ENCODE measurements around the gene TBR1. TPM values are rescaled to one million over a fixed set of nuclear protein-coding genes. Genes with fewer than 3 reads are reported as not detected.

Gene TBR1
- total and polyA plus RNA-seq, 10 of the 15 experiments (the other 5 are each of a cell fraction or from before 2014, with no cell fraction given): 0.01 TPM; not detected in 9

- ChIA-PET SMC1A (ENCODE audit: uncharacterized antibody, unreplicated experiment) (no interaction called here), POLR2A (no interaction called here), RAD21 (ENCODE audit: unreplicated experiment) (interaction anchor here (0.6 kb wide), 1 partner anchor 182 kb away, joined by 3 read pairs; no protein-coding TSS in a partner anchor), CTCF (interaction anchor here (0.6 kb wide), 1 partner anchor 133 kb away, joined by 3 read pairs; no protein-coding TSS in a partner anchor)
- H3K27ac ChIP-seq (ENCODE audit: control insufficient read depth, insufficient read depth): no peak overlapping the region
- no TSS peak for BruUV-seq (replicated peaks)
- DNase-seq (ENCODE audit: low read depth, low spot score) (no peak), FAIRE-seq (no peak), ATAC-seq (no peak)
- H3K4me3 ChIP-seq: no peak overlapping the region
- no peaks in the 10 kb centered on the region for H3K36me3 ChIP-seq (ENCODE audit: control insufficient read depth in 2 of 2, insufficient read depth in 2 of 2, low read length in 1 of 2)
- intact Hi-C loops (cut with micrococcal nuclease; ENCODE audit: unreplicated experiment): no loop called here
- no peak overlapping the region for H3K9ac ChIP-seq (ENCODE audit: control insufficient read depth, insufficient read depth, low read length)
- no peaks in the 10 kb centered on the region for H3K27me3 ChIP-seq (replicated peaks in 1 of 2; ENCODE audit: control insufficient read depth in 2 of 2, insufficient read depth in 2 of 2, low read length in 1 of 2)
- no peak overlapping the region for H2AFZ ChIP-seq (ENCODE audit: control insufficient read depth, low read depth, low read length)
- H4K20me1 ChIP-seq (ENCODE audit: control insufficient read depth, insufficient read depth): no peaks in the 10 kb centered on the region
- 63% methylated on average over 12 of the region's 12 CpGs for WGBS (ENCODE audit: insufficient coverage, insufficient replicate concordance, low lambda C conversion rate, missing lambda C conversion rate)
- H3K4me1 ChIP-seq (ENCODE audit: control insufficient read depth, insufficient read depth, low read length): no peaks in the 10 kb centered on the region
- TF ChIP-seq SIX5 (IDR thresholded peaks at IDR 0.05; ENCODE audit: low read depth, low read length, severe bottlenecking) (no peak), ELK1 (IDR thresholded peaks at IDR 0.05; ENCODE audit: low read depth, low read length) (no peak), POLR2A (IDR thresholded peaks at IDR 0.05; ENCODE audit: low read depth, low read length) (no peak), PKNOX1 (IDR thresholded peaks at IDR 0.05) (no peak), SIN3A (IDR thresholded peaks at IDR 0.05; ENCODE audit: low read depth, low read length) (no peak)
- TF ChIP-seq, protein P1, sequence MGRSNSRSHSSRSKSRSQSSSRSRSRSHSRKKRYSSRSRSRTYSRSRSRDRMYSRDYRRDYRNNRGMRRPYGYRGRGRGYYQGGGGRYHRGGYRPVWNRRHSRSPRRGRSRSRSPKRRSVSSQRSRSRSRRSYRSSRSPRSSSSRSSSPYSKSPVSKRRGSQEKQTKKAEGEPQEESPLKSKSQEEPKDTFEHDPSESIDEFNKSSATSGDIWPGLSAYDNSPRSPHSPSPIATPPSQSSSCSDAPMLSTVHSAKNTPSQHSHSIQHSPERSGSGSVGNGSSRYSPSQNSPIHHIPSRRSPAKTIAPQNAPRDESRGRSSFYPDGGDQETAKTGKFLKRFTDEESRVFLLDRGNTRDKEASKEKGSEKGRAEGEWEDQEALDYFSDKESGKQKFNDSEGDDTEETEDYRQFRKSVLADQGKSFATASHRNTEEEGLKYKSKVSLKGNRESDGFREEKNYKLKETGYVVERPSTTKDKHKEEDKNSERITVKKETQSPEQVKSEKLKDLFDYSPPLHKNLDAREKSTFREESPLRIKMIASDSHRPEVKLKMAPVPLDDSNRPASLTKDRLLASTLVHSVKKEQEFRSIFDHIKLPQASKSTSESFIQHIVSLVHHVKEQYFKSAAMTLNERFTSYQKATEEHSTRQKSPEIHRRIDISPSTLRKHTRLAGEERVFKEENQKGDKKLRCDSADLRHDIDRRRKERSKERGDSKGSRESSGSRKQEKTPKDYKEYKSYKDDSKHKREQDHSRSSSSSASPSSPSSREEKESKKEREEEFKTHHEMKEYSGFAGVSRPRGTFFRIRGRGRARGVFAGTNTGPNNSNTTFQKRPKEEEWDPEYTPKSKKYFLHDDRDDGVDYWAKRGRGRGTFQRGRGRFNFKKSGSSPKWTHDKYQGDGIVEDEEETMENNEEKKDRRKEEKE (IDR thresholded peaks at IDR 0.05): no peak
- no peaks in the 10 kb centered on the region for H3K9me3 ChIP-seq (replicated peaks; ENCODE audit: control insufficient read depth, insufficient read depth, low read length)
- no peak overlapping the region for H3K4me2 ChIP-seq (ENCODE audit: control insufficient read depth, insufficient read depth)
- in situ Hi-C loops (cut with MboI): no loop called here
- H3K79me2 ChIP-seq (ENCODE audit: control insufficient read depth, insufficient read depth, low read length): no peaks in the 10 kb centered on the region
Observed at GRCh38 chr2:161445097-161445496, 29.0 kb downstream of the TBR1 start.

All from GM12878 (cell line).